ENCODE data around the gene SLC22A5.
"Not testable (repeated sequence)": the region's sequence is repeated elsewhere in the genome, so short reads cannot be mapped to it uniquely, and the experiment has no call there.

Gene SLC22A5

GRCh38 chr5:132387640-132388117, 18.2 kb downstream of the SLC22A5 start:
- DNase-seq (ENCODE audit: low spot score), result peak; percentile 89
- peak; percentile 90 for FAIRE-seq

- DNase-seq (ENCODE audit: low spot score), result no peak
- peak; percentile 65 for FAIRE-seq
These were observed 18.9 kb downstream of the SLC22A5 start for GRCh38 chr5:132388244-132389050.

GRCh38 chr5:132389051-132389331, 19.5 kb downstream of the SLC22A5 start:
- FAIRE-seq (no peak), DNase-seq (ENCODE audit: low spot score) (no peak)

DNA sequence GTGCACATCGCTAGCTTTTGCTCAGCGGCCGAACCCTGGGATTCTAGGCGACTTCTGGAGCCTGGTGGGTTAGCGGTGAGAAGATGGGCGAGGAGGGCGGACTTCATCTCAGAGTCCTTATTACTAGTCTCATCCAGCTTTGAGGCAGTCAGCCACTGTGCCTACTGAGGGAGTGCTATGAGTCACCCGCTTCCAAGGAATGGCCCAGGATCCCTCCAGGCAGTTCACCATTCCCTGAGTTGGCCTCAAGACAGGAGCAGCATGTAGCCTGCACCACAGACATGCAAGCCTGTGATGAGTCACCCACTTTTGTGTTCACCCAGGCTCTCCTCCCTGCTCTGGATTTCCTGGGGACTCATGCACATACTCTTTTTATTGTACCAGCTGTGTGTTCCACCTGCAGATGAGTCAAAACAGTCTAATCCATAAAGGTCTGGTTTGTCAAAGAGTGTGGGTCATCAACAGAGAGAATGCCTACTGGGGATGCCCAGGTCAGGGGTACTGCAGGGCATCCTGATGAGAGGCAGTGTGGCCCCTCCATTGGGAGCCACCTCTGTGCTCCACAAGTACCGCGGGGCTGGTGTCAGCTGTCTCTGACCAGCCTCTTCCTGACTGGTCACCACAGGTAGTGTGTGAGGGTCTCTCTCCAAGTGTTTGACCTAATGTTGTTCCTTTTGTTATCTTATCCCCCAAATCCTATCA, 20.2 kb downstream of the SLC22A5 start:
- FAIRE-seq (peak; percentile 97), DNase-seq (ENCODE audit: low spot score) (peak; percentile 97)

DNA sequence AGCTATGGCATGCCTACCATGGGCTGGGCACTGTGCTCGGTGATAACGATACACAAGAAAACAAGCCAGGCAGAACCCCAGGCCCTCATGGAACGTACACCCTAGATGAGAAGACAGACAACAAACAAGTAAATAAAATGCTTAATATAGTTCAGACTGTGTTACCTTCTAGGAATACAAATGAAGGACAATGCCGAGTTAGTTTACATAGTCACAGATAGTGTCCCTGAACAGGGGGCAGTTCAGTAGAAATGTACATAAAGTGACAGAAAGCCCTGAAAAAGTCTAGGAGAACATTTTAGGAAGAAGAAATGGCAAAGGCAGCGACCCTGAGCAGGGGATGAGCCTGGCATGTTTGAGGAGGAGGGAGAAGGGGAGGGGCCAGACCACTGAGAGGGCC, 21.7 kb downstream of the SLC22A5 start:
- DNase-seq (ENCODE audit: low spot score) (no peak), FAIRE-seq (peak; percentile 9)

- DNase-seq (ENCODE audit: low spot score) (no peak), FAIRE-seq (no peak)
These were observed 22.4 kb downstream of the SLC22A5 start for GRCh38 chr5:132391870-132392269.

DNA sequence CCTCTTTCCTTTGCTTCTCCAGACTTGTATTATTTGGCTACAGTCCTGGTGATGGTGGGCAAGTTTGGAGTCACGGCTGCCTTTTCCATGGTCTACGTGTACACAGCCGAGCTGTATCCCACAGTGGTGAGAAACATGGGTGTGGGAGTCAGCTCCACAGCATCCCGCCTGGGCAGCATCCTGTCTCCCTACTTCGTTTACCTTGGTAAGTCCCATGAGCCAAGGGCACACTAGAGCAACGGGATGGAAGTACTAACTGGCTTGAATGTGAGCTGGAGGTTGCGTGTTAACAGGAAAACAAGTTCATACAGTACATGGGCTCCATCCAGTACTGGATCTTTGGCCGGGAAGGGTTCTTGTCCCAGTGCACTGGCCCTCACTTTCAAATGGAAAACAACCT, 22.9 kb downstream of the SLC22A5 start:
- no peak for FAIRE-seq
- no peak for DNase-seq (ENCODE audit: low spot score)

GRCh38 chr5:132392978-132393825, 23.7 kb downstream of the SLC22A5 start:
- FAIRE-seq (no peak), DNase-seq (ENCODE audit: low spot score) (no peak)

DNA sequence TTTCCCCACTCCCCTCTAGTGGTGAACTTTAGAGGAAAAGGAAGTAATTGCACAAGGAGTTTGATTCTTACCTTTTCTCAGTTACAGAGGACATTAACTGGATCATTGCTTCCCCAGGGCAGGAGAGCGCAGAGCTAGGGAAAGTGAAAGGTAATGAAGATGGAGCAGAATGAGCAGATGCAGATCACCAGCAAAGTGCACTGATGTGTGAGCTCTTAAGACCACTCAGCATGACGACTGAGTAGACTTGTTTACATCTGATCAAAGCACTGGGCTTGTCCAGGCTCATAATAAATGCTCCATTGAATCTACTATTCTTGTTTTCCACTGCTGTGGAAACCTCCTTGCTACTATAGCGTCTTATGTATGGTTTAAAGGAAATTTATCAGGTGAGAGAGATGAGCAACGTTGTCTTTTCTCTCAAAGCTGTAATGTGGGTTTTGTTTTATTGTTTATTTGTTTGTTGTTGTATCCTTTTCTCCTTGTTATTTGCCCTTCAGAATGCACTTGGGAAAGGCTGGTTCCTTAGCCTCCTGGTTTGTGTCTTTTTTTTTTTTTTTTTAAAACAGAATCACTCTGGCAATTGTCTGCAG, 25.3 kb downstream of the SLC22A5 start:
- DNase-seq (ENCODE audit: low spot score) (no peak), FAIRE-seq (no peak)

- FAIRE-seq (no peak), DNase-seq (ENCODE audit: low spot score) (no peak)
These were observed 27.1 kb downstream of the SLC22A5 start for GRCh38 chr5:132396589-132397031.

DNA sequence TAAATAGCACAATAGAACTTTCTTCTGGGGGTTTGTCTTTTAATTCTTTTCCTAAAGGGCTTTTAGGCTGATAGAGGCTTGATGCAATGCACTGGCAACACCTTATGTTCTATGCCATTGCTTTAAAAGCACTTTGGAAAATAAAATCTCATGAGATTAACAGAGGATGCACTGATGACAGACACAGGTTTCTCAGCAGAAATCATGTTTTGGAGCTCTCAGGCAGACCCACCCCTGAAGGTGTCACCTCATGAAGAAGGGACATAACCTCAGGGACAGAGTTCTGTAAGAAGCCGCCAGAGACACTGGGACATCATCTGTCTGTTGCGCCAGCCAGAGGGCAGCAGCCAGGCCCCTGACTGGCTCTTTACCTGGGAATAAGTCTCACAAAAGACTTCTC, 27.7 kb downstream of the SLC22A5 start:
- DNase-seq (ENCODE audit: low spot score), result no peak
- no peak for FAIRE-seq

DNA sequence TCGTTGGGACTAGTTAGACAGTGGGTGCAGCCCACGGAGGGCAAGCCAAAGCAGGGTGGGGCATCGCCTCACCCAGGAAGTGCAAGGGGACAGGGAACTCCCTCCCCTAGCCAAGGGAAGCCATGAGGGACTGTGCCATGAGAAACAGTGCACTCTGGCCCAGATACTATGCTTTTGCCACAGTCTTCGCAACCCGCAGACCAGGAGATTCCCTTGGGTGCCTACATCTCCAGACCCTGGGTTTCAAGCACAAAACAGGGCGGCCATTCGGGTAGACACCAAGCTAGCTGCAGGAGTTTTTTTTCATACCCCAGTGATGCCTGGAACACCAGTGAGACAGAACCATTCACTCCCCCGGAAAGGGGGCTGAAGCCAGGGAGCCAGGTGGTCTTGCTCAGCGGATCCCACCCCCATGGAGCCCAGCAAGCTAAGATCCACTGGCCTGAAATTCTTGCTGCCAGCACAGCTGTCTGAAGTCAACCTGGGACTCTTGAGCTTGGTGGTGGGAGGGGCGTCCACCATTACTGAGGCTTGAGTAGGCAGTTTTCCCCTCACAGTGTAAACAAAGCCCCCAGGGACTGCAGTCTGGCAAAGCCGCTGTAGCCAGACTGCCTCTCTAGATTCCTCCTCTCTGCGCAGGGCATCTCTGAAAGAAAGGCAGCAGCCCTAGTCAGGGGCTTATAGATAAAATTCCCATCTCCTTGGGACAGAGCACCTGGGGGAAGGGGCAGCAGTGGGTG, 28.6 kb downstream of the SLC22A5 start:
- FAIRE-seq; DNase-seq (ENCODE audit: low spot score): not testable (repeated sequence)

DNA sequence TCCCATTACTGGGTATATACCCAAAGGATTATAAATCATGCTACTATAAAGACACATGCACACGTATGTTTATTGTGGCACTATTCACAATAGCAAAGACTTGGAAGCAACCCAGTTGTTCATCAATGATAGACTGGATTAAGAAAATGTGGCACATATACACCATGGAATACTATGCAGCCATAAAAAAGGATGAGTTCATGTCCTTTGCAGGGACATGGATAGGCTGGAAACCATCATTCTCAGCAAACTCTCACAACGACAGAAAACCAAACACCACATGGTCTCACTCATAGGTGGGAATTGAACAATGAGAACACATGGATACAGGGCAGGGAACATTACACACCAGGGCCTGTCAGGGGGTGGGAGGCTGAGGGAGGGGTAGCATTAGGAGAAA, 34.5 kb downstream of the SLC22A5 start:
- FAIRE-seq; DNase-seq (ENCODE audit: low spot score): not testable (repeated sequence)

- FAIRE-seq, result no peak
- no peak for DNase-seq (ENCODE audit: low spot score)
These were observed 36.1 kb downstream of the SLC22A5 start for GRCh38 chr5:132405646-132406045.

DNA sequence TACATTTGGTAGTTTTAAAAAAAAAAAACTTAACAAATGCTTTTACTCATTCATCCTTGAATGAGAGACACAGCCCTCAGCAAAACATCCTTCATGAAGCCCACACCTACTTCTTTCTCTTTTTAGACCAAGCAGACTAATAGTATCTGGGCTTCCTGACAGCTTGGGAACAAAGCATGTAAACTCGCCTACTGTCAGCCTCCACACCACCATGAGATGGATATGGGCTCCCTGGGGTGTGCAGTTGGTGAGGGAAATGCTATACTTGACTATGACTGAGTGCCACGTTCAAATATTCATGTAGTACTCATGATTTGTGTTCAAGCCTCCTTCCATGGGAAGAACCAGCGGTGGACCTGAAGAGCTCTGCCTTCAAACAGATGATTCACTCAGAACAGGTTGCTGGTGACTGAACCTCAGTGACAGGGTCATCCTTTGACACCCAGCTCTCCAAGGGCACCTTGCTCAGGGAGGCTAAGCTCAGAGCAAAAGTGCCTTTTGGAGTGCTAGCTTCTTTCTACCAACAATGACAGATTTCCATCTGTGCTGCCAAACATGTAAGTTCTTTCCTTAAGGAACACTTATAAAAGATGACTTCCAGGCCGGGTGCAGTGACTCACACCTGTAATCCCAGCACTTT, 36.8 kb downstream of the SLC22A5 start:
- FAIRE-seq (no peak), DNase-seq (ENCODE audit: low spot score) (no peak)

- no peak for FAIRE-seq
These were observed 38.5 kb downstream of the SLC22A5 start for GRCh38 chr5:132407970-132408369.

DNA sequence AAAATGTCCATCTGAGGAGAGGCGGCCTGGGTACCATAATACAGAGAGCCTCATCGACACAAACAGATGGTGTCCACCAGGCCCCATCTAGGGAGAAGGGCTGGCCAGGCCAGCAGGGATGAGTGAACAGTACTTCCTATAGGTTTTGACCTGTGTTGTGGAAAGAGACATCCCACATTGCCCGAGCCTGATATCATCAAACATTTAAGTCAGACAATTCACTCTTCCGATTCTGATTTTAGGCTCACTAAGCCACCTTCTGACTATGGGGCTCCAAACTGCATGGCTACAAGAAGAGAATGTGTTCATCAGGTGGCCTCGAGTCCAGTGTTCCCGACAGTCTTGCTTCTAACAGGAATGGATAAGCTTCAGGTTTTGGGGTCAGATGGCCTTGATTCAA, 38.9 kb downstream of the SLC22A5 start:
- DNase-seq (ENCODE audit: low spot score) (no peak), FAIRE-seq (no peak)

More at GRCh38 chr5:132407970-132408369, 38.5 kb downstream of the SLC22A5 start:
- no peak for DNase-seq (ENCODE audit: low spot score)

- DNase-seq (ENCODE audit: low spot score) (no peak), FAIRE-seq (no peak)
These were observed 39.5 kb downstream of the SLC22A5 start for GRCh38 chr5:132408965-132409364.

DNA sequence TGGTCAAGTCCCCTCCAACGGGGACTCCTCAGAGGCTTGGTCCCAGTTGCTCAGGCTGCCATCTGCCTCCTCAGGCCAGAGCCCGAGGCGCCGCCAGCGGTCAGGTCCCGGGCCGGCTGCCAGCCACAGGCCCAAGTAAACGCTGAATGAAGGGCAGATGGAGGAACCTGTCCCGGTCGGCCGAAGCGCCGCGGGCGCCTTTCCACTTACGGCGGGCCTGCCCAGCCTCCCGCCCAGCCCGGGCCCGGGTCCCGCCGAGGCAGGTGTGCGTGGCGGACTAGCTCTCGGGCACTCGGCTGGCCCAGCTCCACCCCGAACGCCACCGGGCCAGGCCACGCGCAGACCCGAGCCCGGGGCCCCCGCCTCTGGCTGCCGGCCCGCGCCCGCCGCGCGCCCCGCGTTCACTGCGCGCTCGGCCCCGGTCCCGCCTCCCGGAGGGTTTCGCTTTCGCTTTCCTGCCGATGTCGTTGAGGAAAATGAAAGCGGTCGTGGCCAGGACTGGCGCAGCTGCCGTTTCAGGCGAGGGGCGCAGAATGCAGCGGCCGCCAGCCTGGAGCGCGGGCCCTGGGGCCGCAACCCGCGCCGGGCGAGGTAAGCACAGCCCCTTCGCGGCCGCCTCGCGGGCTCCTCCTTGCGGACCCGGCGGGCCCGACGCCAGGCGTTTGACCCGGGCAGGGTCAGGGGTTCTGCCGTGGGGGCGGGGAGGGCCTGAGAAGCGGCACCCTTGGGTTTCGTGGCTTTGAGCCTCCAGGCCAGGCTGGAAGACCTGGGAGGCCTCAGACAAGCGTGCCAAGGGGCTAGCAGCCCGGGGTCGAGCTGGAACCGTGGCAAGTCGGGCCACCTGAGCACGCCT, 41.2 kb downstream of the SLC22A5 start:
- peak; percentile 86 for DNase-seq (ENCODE audit: low spot score)
- no peak for FAIRE-seq

Data from urothelium cell line (cell line).